GM18520 (cell line): ENCODE measurements around the gene EVA1A.

Experiments
- ATAC-seq: cut with Tn5 transposase; IDR thresholded peaks from one replicate; pipeline ENCODE4 v1.9.1; 2021; ENCODE audit not compliant: unreplicated experiment

EVA1A gene

GRCh38 chr2:75592030-75592429 is 31.3 kb upstream of the EVA1A start:
- ATAC-seq, result no peak

GRCh38 chr2:75589391-75590105 is 28.8 kb upstream of the EVA1A start:
- ATAC-seq, result no peak

- no peak for ATAC-seq
Measured at GRCh38 chr2:75587954-75588587, 27.3 kb upstream of the EVA1A start.

- ATAC-seq, result no peak
Measured at GRCh38 chr2:75586971-75587370, 26.2 kb upstream of the EVA1A start.

- no peak for ATAC-seq
Measured at GRCh38 chr2:75582840-75583239, 22.1 kb upstream of the EVA1A start.

GRCh38 chr2:75580606-75581005 is 19.9 kb upstream of the EVA1A start:
- no peak for ATAC-seq

GRCh38 chr2:75580156-75580555 is 19.4 kb upstream of the EVA1A start:
- no peak for ATAC-seq

- no peak for ATAC-seq
Measured at GRCh38 chr2:75579186-75579585, 18.4 kb upstream of the EVA1A start.

- ATAC-seq, result no peak
Measured at GRCh38 chr2:75577280-75577679, 16.5 kb upstream of the EVA1A start.

GRCh38 chr2:75574106-75574505 is 13.4 kb upstream of the EVA1A start:
- ATAC-seq, result no peak

- ATAC-seq, result no peak
Measured at GRCh38 chr2:75573145-75573878, 12.6 kb upstream of the EVA1A start.

GRCh38 chr2:75571730-75572430 is 11.1 kb upstream of the EVA1A start:
- no peak for ATAC-seq

GRCh38 chr2:75570948-75571729 is 10.4 kb upstream of the EVA1A start:
- no peak for ATAC-seq

GRCh38 chr2:75570024-75570947 is 9.5 kb upstream of the EVA1A start:
- no peak for ATAC-seq

- no peak for ATAC-seq
Measured at GRCh38 chr2:75569546-75569945, 8.8 kb upstream of the EVA1A start.

- no peak for ATAC-seq
Measured at GRCh38 chr2:75568174-75568573, 7.4 kb upstream of the EVA1A start.

- no peak for ATAC-seq
Measured at GRCh38 chr2:75565472-75566462, 5.0 kb upstream of the EVA1A start.

GRCh38 chr2:75564713-75565359 is 4.1 kb upstream of the EVA1A start:
- ATAC-seq, result no peak
